Ascending aorta (tissue), 2 donors: ENCODE data around the gene JADE1. TPM values are rescaled to one million over a fixed set of nuclear protein-coding genes. Genes with fewer than 3 reads are reported as not detected.

Experiments
- DNase-seq, 2 donors: peaks; one replicate each; pipeline ENCODE4 v3.0.0-alpha.2; 2019; ENCODE audit warnings: low spot score in 2 of 2
- H3K27ac ChIP-seq, 2 donors: fragments of 200-600 bp; sonication (generic); one replicate each; pipeline ENCODE4 v1.5.1; 2016 to 2017; ENCODE audit warnings: mild to moderate bottlenecking in 1 of 2
- H3K27me3 ChIP-seq: fragments of 200-600 bp; sonication (generic); one replicate; pipeline ENCODE4 v1.5.1; 2017
- H3K36me3 ChIP-seq, 2 donors: fragments of 200-600 bp; sonication (generic); one replicate each; pipeline ENCODE4 v1.5.1; 2016
- H3K4me1 ChIP-seq, 2 donors: fragments of 200-600 bp; sonication (generic); one replicate each; pipeline ENCODE4 v1.5.1; 2016 to 2017; ENCODE audit warnings: mild to moderate bottlenecking in 1 of 2
- H3K4me3 ChIP-seq, 2 donors: fragments of 200-600 bp; sonication (generic); one replicate each; pipeline ENCODE4 v1.5.1; 2016 to 2017; ENCODE audit warnings: mild to moderate bottlenecking in 1 of 2
- H3K9me3 ChIP-seq, 2 donors: fragments of 200-600 bp; sonication (generic); one replicate each; pipeline ENCODE4 v1.5.1; 2016
- CTCF ChIP-seq, 3 experiments: fragments of 200-600 bp in 2 of 3; fragments of 450-650 bp in 1 of 3; sonication (generic) in 2 of 3; IDR thresholded peaks; one replicate each; pipeline ENCODE4 v1.5.1; 2016 to 2019; ENCODE audit warnings: antibody characterized with exemption in 3 of 3, mild to moderate bottlenecking in 1 of 3, moderate library complexity in 1 of 3
- intact Hi-C: fragments of 100-400 bp; cut with DNase I; formaldehyde crosslinking; loops from one replicate; pipeline ENCODE4 v1.15.1; 2023
- total RNA-seq: library from RNA; depleted of rRNA; stranded (reverse); fragments of >200 nt; gene quantifications from one replicate; pipeline ENCODE4 v1.1.0, GENCODE V29; 2016

JADE1 gene
- total RNA-seq, 1 donor from 2014 or later = 33.8 TPM

GRCh38 chr4:128861856-128862518, 52.5 kb downstream of the JADE1 start:
- H3K27ac ChIP-seq = no peak overlapping the region
- intact Hi-C loops = loop anchor here (2.0 to 5.0 kb wide), 4 partner anchors 49 to 575 kb away; partner anchors contain the start of gene PGRMC2

GRCh38 chr4:128862608-128863311, 53.3 kb downstream of the JADE1 start:
- no peak for DNase-seq
- intact Hi-C loops = loop anchor here (1.0 to 5.0 kb wide), 7 partner anchors 50 to 671 kb away; partner anchors contain the start of gene PGRMC2
- Histone ChIP-seq H3K27me3 (no peaks in the 10 kb centered on the region), H3K4me3 (no peak overlapping the region), H3K27ac (peak overlapping the region; percentile 29 to 30), H3K9me3 (no peaks in the 10 kb centered on the region), H3K36me3 (peaks cover 45 to 77% of the 10 kb centered on the region in 2 donors), H3K4me1 (peaks cover 0 to 18% of the 10 kb centered on the region in 2 donors)
- no peak for TF ChIP-seq CTCF (IDR thresholded peaks at IDR 0.05)

More at GRCh38 chr4:128861856-128862518, 52.5 kb downstream of the JADE1 start:
- peaks cover 48 to 77% of the 10 kb centered on the region in 2 donors for H3K36me3 ChIP-seq
- peaks cover 0 to 18% of the 10 kb centered on the region in 2 donors for H3K4me1 ChIP-seq
- no peak for TF ChIP-seq CTCF (IDR thresholded peaks at IDR 0.05)
- H3K9me3 ChIP-seq = no peaks in the 10 kb centered on the region
- no peak overlapping the region for H3K4me3 ChIP-seq
- H3K27me3 ChIP-seq = no peaks in the 10 kb centered on the region
- no peak for DNase-seq

- DNase-seq = peak in 1 of 2 donors; percentile 82
- Histone ChIP-seq H3K36me3 (peaks cover 42 to 77% of the 10 kb centered on the region in 2 donors), H3K27ac (peak overlapping the region; percentile 29 to 30), H3K4me1 (peaks cover 0 to 18% of the 10 kb centered on the region in 2 donors), H3K27me3 (no peaks in the 10 kb centered on the region), H3K4me3 (no peak overlapping the region), H3K9me3 (no peaks in the 10 kb centered on the region)
- intact Hi-C loops = loop anchor here (1.0 to 5.0 kb wide), 7 partner anchors 51 to 672 kb away; partner anchors contain the start of gene PGRMC2
- TF ChIP-seq CTCF (IDR thresholded peaks at IDR 0.05) = peak; percentile 62 to 89 (median 75)
These were observed 54.0 kb downstream of the JADE1 start for GRCh38 chr4:128863312-128864075.

GRCh38 chr4:128865132-128865531, 55.6 kb downstream of the JADE1 start:
- peaks cover 38 to 89% of the 10 kb centered on the region in 2 donors for H3K36me3 ChIP-seq
- H3K27me3 ChIP-seq = no peaks in the 10 kb centered on the region
- TF ChIP-seq CTCF (IDR thresholded peaks at IDR 0.05) = no peak
- no peak for DNase-seq
- peaks cover 0 to 6% of the 10 kb centered on the region in 2 donors for H3K4me1 ChIP-seq
- H3K4me3 ChIP-seq = no peak overlapping the region
- intact Hi-C loops = no loop called here
- H3K9me3 ChIP-seq = no peaks in the 10 kb centered on the region
- H3K27ac ChIP-seq = no peak overlapping the region

- Histone ChIP-seq H3K4me3 (no peak overlapping the region), H3K27ac (no peak overlapping the region), H3K9me3 (no peaks in the 10 kb centered on the region), H3K36me3 (peaks cover 36 to 88% of the 10 kb centered on the region in 2 donors), H3K27me3 (no peaks in the 10 kb centered on the region), H3K4me1 (peaks cover 0 to 6% of the 10 kb centered on the region in 2 donors)
- intact Hi-C loops = no loop called here
- no peak for DNase-seq
- no peak for TF ChIP-seq CTCF (IDR thresholded peaks at IDR 0.05)
These were observed 56.8 kb downstream of the JADE1 start for GRCh38 chr4:128866269-128866668.
